Natural killer cell treated with Interleukin-12 subunit alpha and Interleukin-12 subunit beta and Interleukin-15 and Interleukin-18, amount 100 ng/mL, for 72 hours (primary cell): ENCODE results near the gene PCK1. TPM values are rescaled to one million over a fixed set of nuclear protein-coding genes. Genes with fewer than 3 reads are reported as not detected.
"Not testable (repeated sequence)": the region's sequence is repeated elsewhere in the genome, so short reads cannot be mapped to it uniquely, and the experiment has no call there.

Source experiments
- ATAC-seq, 2 donors: fragments of 150-1000 bp; cut with Tn5 transposase in 1 of 2; sonication (Bioruptor Pico), chemical (Tn5 transposase) in 1 of 2; 2 replicates each; pipeline ENCODE4 v1.10.0; 2021
- DNase-seq: peaks from one replicate; pipeline ENCODE4 v3.0.0; 2022; ENCODE audit warnings: low spot score
- H3K27ac Mint-ChIP-seq, 2 donors: 1 replicate in 1 of 2; 2 replicates in 1 of 2; pipeline ENCODE4 v1.8.0; 2022; ENCODE audit warnings: mixed read lengths in 2 of 2, mild to moderate bottlenecking in 1 of 2, moderate library complexity in 1 of 2
- H3K27me3 Mint-ChIP-seq, 2 donors: 1 replicate in 1 of 2; 2 replicates in 1 of 2; pipeline ENCODE4 v1.8.0; 2022; ENCODE audit warnings: mixed read lengths in 2 of 2
- H3K36me3 Mint-ChIP-seq: one replicate; pipeline ENCODE4 v1.8.0; 2022; ENCODE audit warnings: mixed read lengths
- H3K4me1 Mint-ChIP-seq, 2 donors: 1 replicate in 1 of 2; 2 replicates in 1 of 2; pipeline ENCODE4 v1.8.0; 2022; ENCODE audit warnings: low read depth in 2 of 2, mixed read lengths in 2 of 2, mild to moderate bottlenecking in 1 of 2
- H3K4me3 Mint-ChIP-seq: one replicate; pipeline ENCODE4 v1.8.0; 2022; ENCODE audit warnings: mixed read lengths
- H3K9me3 Mint-ChIP-seq: 2 replicates; pipeline ENCODE4 v1.8.0; 2022; ENCODE audit warnings: mixed read lengths
- total RNA-seq, 2 donors: library from RNA; stranded (reverse); gene quantifications; one replicate each; pipeline ENCODE4 v1.2.3, GENCODE V29; 2022

PCK1 gene
- not detected for total RNA-seq

- Mint-ChIP-seq H3K27me3 (peaks cover 21 to 32% of the 10 kb centered on the region in 2 donors), H3K4me3 (no peak within 1 kb of the TSS), H3K36me3 (no peaks in the 10 kb centered on the region), H3K27ac (no peak within 1 kb of the TSS), H3K4me1 (no peaks in the 10 kb centered on the region), H3K9me3 (no peaks in the 10 kb centered on the region)
- no peak for ATAC-seq
- no peak for DNase-seq
Measured at GRCh38 chr20:57560554-57561355, at the start of gene PCK1. Gene PCK1, plus strand, starts transcription at chr20:57561110. Its CDS starts 302 bp downstream, at chr20:57561412.

GRCh38 chr20:57511709-57512108 lies 49.2 kb upstream of the PCK1 start:
- not testable (repeated sequence) for DNase-seq

GRCh38 chr20:57512432-57512831 lies 48.5 kb upstream of the PCK1 start:
- no peaks in the 10 kb centered on the region for H3K36me3 Mint-ChIP-seq
- ATAC-seq (no peak), DNase-seq (no peak)
- no peak overlapping the region for H3K4me3 Mint-ChIP-seq
- H3K4me1 Mint-ChIP-seq = no peaks in the 10 kb centered on the region
- no peak overlapping the region for H3K27ac Mint-ChIP-seq
- no peaks in the 10 kb centered on the region for H3K9me3 Mint-ChIP-seq
- H3K27me3 Mint-ChIP-seq = peaks cover 10 to 19% of the 10 kb centered on the region in 2 donors

More at GRCh38 chr20:57511709-57512108, 49.2 kb upstream of the PCK1 start:
- H3K4me1 Mint-ChIP-seq, ATAC-seq, H3K36me3 Mint-ChIP-seq, H3K9me3 Mint-ChIP-seq, H3K4me3 Mint-ChIP-seq, H3K27ac Mint-ChIP-seq: not testable (repeated sequence)
- H3K27me3 Mint-ChIP-seq = peaks cover 10 to 19% of the 10 kb centered on the region in 2 donors

- Mint-ChIP-seq H3K36me3 (no peaks in the 10 kb centered on the region), H3K27ac (no peak overlapping the region), H3K4me3 (no peak overlapping the region), H3K9me3 (no peaks in the 10 kb centered on the region), H3K27me3 (peaks cover 10 to 19% of the 10 kb centered on the region in 2 donors), H3K4me1 (no peaks in the 10 kb centered on the region)
- ATAC-seq (no peak), DNase-seq (no peak)
Measured at GRCh38 chr20:57513199-57513598, 47.7 kb upstream of the PCK1 start.

GRCh38 chr20:57514273-57514751 lies 46.6 kb upstream of the PCK1 start:
- Mint-ChIP-seq H3K27ac (no peak overlapping the region), H3K27me3 (peaks cover 6 to 13% of the 10 kb centered on the region in 2 donors), H3K4me1 (no peaks in the 10 kb centered on the region), H3K36me3 (no peaks in the 10 kb centered on the region), H3K4me3 (no peak overlapping the region), H3K9me3 (no peaks in the 10 kb centered on the region)
- DNase-seq = no peak
- no peak for ATAC-seq

GRCh38 chr20:57517904-57518303 lies 43.0 kb upstream of the PCK1 start:
- Mint-ChIP-seq H3K9me3 (no peaks in the 10 kb centered on the region), H3K27ac (no peak overlapping the region), H3K27me3 (peaks cover 2 to 5% of the 10 kb centered on the region in 2 donors), H3K4me3 (no peak overlapping the region), H3K36me3 (no peaks in the 10 kb centered on the region), H3K4me1 (no peaks in the 10 kb centered on the region)
- DNase-seq (no peak), ATAC-seq (no peak)

GRCh38 chr20:57522380-57523140 lies 38.4 kb upstream of the PCK1 start:
- no peaks in the 10 kb centered on the region for H3K27me3 Mint-ChIP-seq
- no peak overlapping the region for H3K4me3 Mint-ChIP-seq
- no peaks in the 10 kb centered on the region for H3K36me3 Mint-ChIP-seq
- H3K27ac Mint-ChIP-seq = no peak overlapping the region
- DNase-seq = no peak
- peak in 1 of 2 donors; percentile 45 for ATAC-seq
- H3K9me3 Mint-ChIP-seq = no peaks in the 10 kb centered on the region
- no peaks in the 10 kb centered on the region for H3K4me1 Mint-ChIP-seq

GRCh38 chr20:57523782-57524181 lies 37.1 kb upstream of the PCK1 start:
- Mint-ChIP-seq H3K36me3 (no peaks in the 10 kb centered on the region), H3K27me3 (no peaks in the 10 kb centered on the region), H3K27ac (no peak overlapping the region), H3K9me3 (no peaks in the 10 kb centered on the region), H3K4me1 (no peaks in the 10 kb centered on the region), H3K4me3 (no peak overlapping the region)
- DNase-seq = no peak
- ATAC-seq = no peak

GRCh38 chr20:57524511-57525176 lies 36.3 kb upstream of the PCK1 start, which contains the start of gene CTCFL:
Gene CTCFL, minus strand, starts transcription at chr20:57525140. Its CDS starts 935 bp downstream, at chr20:57524205.
- no peaks in the 10 kb centered on the region for H3K4me1 Mint-ChIP-seq
- H3K27me3 Mint-ChIP-seq = no peaks in the 10 kb centered on the region
- no peaks in the 10 kb centered on the region for H3K36me3 Mint-ChIP-seq
- H3K9me3 Mint-ChIP-seq = no peaks in the 10 kb centered on the region
- ATAC-seq (no peak), DNase-seq (no peak)
- H3K27ac Mint-ChIP-seq = no peak within 1 kb of the TSS
- H3K4me3 Mint-ChIP-seq = no peak within 1 kb of the TSS

- Mint-ChIP-seq H3K4me3 (no peak overlapping the region), H3K27ac (no peak overlapping the region), H3K9me3 (no peaks in the 10 kb centered on the region), H3K36me3 (no peaks in the 10 kb centered on the region), H3K4me1 (no peaks in the 10 kb centered on the region), H3K27me3 (no peaks in the 10 kb centered on the region)
- DNase-seq = no peak
- ATAC-seq = no peak
Measured at GRCh38 chr20:57525328-57526086, 35.4 kb upstream of the PCK1 start.

GRCh38 chr20:57526087-57526884 lies 34.6 kb upstream of the PCK1 start:
- Mint-ChIP-seq H3K9me3 (no peaks in the 10 kb centered on the region), H3K36me3 (no peaks in the 10 kb centered on the region), H3K4me3 (no peak overlapping the region), H3K27ac (no peak overlapping the region), H3K27me3 (no peaks in the 10 kb centered on the region), H3K4me1 (no peaks in the 10 kb centered on the region)
- ATAC-seq (no peak), DNase-seq (no peak)

- no peaks in the 10 kb centered on the region for H3K9me3 Mint-ChIP-seq
- H3K27me3 Mint-ChIP-seq = no peaks in the 10 kb centered on the region
- no peak for ATAC-seq
- no peaks in the 10 kb centered on the region for H3K4me1 Mint-ChIP-seq
- H3K27ac Mint-ChIP-seq = no peak overlapping the region
- H3K36me3 Mint-ChIP-seq = no peaks in the 10 kb centered on the region
- DNase-seq = no peak
- no peak overlapping the region for H3K4me3 Mint-ChIP-seq
Measured at GRCh38 chr20:57526885-57527460, 33.9 kb upstream of the PCK1 start.
